ENCODE measurements around the gene KCNQ1. TPM values are rescaled to one million over a fixed set of nuclear protein-coding genes. Genes with fewer than 3 reads are reported as not detected.

KCNQ1 gene
- total and polyA plus RNA-seq, 9 of the 15 experiments (the other 6 are each of a cell fraction or from before 2014, with no cell fraction given): 0.44 TPM; not detected in 8

GRCh38 chr11:2471804-2472096 is 26.9 kb downstream of the KCNQ1 start (continued):
- TF ChIP-seq ILK (tag; IDR thresholded peaks at IDR 0.05; ENCODE audit: borderline replicate concordance, low read depth) (no peak), POLR2B (IDR thresholded peaks at IDR 0.05; ENCODE audit: low read depth, partially characterized antibody) (no peak), HLTF (IDR thresholded peaks at IDR 0.05) (no peak), GATAD2B (IDR thresholded peaks at IDR 0.05; ENCODE audit: borderline replicate concordance) (no peak), CCAR2 (IDR thresholded peaks at IDR 0.05; ENCODE audit: low read depth, low read length) (no peak), RBM25 (IDR thresholded peaks at IDR 0.05; ENCODE audit: low read depth, low read length, severe bottlenecking) (no peak), GABPA (tag; conservative IDR thresholded peaks at IDR 0.05; ENCODE audit: low read depth) (no peak)
- TF ChIP-seq, protein P1, sequence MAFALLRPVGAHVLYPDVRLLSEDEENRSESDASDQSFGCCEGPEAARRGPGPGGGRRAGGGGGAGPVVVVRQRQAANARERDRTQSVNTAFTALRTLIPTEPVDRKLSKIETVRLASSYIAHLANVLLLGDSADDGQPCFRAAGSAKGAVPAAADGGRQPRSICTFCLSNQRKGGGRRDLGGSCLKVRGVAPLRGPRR (CRISPR knock-in tag; IDR thresholded peaks at IDR 0.05): no peak

GRCh38 chr11:2472428-2473186 is 27.8 kb downstream of the KCNQ1 start:
- in situ Hi-C loops (cut with MboI) (no loop called here), intact Hi-C loops (cut with micrococcal nuclease) (no loop called here)
- WGBS (ENCODE audit: insufficient coverage, low coverage, missing lambda C conversion rate): 0% methylated on average over 8 of the region's 8 CpGs
- Histone ChIP-seq H3K9me3 (replicated peaks; ENCODE audit: control insufficient read depth, insufficient read depth, low read depth, low read length) (no peaks in the 10 kb centered on the region), H3K4me2 (ENCODE audit: insufficient read depth, low read length) (no peak overlapping the region), H4K20me1 (replicated peaks; ENCODE audit: control insufficient read depth, insufficient read depth, low read length) (no peaks in the 10 kb centered on the region), H3K36me3 (ENCODE audit: control insufficient read depth, insufficient read depth, low read length) (no peaks in the 10 kb centered on the region), H3K79me2 (ENCODE audit: control insufficient read depth, insufficient read depth, low read length) (no peaks in the 10 kb centered on the region), H3K4me1 (replicated peaks in 1 of 2; ENCODE audit: control insufficient read depth in 2 of 2, insufficient read depth in 2 of 2, low read length in 2 of 2) (peaks cover 0 to 2% of the 10 kb centered on the region in 2 experiments; a peak in 1 of 5 replicates), H3K9ac (ENCODE audit: insufficient read depth in 1 of 2, low read depth in 2 of 2, low read length in 2 of 2) (no peak overlapping the region), H3K4me3 (no peak overlapping the region), H3K9me1 (ENCODE audit: control insufficient read depth, insufficient read depth, low read length) (no peaks in the 10 kb centered on the region), H2AFZ (ENCODE audit: low read depth, low read length) (no peak overlapping the region), H3K27me3 (ENCODE audit: control insufficient read depth in 2 of 2, insufficient read depth in 2 of 2, low read length in 2 of 2) (peaks cover 13 to 57% of the 10 kb centered on the region in 2 experiments; a peak in 3 of 5 replicates), H3K27ac (ENCODE audit: extremely low read depth, low read depth, low read length) (no peak overlapping the region)
- no peak for FAIRE-seq
- no peak for DNase-seq (ENCODE audit: extremely low read depth in 1 of 4, low spot score in 3 of 4)
- BruUV-seq (replicated peaks): no TSS peak
- ChIA-PET POLR2A (no interaction called here), CTCF (ENCODE audit: low intra/inter-chr PET ratio) (no interaction called here)
- no peak for ATAC-seq
- TF ChIP-seq, protein P2, sequence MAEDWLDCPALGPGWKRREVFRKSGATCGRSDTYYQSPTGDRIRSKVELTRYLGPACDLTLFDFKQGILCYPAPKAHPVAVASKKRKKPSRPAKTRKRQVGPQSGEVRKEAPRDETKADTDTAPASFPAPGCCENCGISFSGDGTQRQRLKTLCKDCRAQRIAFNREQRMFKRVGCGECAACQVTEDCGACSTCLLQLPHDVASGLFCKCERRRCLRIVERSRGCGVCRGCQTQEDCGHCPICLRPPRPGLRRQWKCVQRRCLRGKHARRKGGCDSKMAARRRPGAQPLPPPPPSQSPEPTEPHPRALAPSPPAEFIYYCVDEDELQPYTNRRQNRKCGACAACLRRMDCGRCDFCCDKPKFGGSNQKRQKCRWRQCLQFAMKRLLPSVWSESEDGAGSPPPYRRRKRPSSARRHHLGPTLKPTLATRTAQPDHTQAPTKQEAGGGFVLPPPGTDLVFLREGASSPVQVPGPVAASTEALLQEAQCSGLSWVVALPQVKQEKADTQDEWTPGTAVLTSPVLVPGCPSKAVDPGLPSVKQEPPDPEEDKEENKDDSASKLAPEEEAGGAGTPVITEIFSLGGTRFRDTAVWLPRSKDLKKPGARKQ (CRISPR knock-in tag; IDR thresholded peaks at IDR 0.05): no peak
- TF ChIP-seq RHOXF2B (CRISPR knock-in tag; conservative IDR thresholded peaks at IDR 0.05) (no peak), NFIX (CRISPR knock-in tag; IDR thresholded peaks at IDR 0.05; ENCODE audit: low read depth) (no peak), RBBP5 (IDR thresholded peaks at IDR 0.05; ENCODE audit: borderline replicate concordance, insufficient read depth, low read length, poor library complexity, severe bottlenecking) (no peak), PCBP2 (IDR thresholded peaks at IDR 0.05; ENCODE audit: low read depth, low read length, poor library complexity, severe bottlenecking) (no peak)
- TF ChIP-seq, protein P3, sequence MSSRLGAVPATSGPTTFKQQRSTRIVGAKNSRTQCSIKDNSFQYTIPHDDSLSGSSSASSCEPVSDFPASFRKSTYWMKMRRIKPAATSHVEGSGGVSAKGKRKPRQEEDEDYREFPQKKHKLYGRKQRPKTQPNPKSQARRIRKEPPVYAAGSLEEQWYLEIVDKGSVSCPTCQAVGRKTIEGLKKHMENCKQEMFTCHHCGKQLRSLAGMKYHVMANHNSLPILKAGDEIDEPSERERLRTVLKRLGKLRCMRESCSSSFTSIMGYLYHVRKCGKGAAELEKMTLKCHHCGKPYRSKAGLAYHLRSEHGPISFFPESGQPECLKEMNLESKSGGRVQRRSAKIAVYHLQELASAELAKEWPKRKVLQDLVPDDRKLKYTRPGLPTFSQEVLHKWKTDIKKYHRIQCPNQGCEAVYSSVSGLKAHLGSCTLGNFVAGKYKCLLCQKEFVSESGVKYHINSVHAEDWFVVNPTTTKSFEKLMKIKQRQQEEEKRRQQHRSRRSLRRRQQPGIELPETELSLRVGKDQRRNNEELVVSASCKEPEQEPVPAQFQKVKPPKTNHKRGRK (tag; IDR thresholded peaks at IDR 0.05): no peak
- TF ChIP-seq, protein P4, sequence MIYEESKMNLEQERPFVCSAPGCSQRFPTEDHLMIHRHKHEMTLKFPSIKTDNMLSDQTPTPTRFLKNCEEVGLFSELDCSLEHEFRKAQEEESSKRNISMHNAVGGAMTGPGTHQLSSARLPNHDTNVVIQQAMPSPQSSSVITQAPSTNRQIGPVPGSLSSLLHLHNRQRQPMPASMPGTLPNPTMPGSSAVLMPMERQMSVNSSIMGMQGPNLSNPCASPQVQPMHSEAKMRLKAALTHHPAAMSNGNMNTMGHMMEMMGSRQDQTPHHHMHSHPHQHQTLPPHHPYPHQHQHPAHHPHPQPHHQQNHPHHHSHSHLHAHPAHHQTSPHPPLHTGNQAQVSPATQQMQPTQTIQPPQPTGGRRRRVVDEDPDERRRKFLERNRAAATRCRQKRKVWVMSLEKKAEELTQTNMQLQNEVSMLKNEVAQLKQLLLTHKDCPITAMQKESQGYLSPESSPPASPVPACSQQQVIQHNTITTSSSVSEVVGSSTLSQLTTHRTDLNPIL (CRISPR knock-in tag; IDR thresholded peaks at IDR 0.05): no peak
